NCI-H774 (cell line): ENCODE measurements around the gene RNPEPL1.
A peak's percentile ranks its signal among the peaks of the same experiment; 100 is the strongest.
"Not testable (repeated sequence)": the region's sequence is repeated elsewhere in the genome, so short reads cannot be mapped to it uniquely, and the experiment has no call there.

Experiments used
- DNase-seq: peaks from one replicate; lab custom pipeline; 2025; lab: John Stamatoyannopoulos, UW

The RNPEPL1 gene

DNA sequence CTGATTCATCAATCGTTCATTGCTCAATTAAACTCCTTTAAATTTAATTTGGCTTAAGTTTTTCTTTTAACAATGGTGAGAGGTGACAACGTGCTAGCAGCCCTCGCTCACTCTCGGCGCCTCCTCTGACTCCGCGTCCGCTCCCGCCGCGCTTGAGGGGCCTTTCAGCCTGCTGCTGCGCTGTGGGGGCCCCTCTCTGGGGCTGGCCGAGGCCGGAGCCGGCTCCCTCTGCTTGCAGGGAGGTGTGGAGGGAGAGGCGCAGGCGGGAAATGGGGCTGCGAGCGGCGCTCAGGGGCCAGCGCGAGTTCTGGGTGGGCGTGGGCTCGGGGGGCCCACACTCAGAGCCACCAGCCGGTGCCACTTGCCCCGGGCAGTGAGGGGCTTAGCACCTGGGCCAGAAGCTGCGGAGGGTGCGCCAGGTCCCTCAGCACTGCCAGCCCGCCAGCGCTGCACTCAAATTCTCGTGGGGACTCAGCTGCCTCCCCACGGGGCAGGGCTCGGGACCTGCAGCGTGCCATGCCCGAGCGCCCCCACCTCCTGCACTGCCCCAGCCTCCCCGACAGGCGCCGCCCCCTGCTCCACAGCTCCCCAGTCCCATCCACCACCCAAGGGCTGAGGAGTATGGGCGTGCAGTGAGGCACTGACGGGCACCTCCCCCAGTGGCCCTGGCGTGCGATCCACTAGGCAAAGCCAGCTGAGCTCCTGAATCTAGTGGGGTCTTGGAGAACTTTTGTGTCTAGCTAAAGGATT lies 30.1 kb upstream of the RNPEPL1 start:
- no peak for DNase-seq

DNA sequence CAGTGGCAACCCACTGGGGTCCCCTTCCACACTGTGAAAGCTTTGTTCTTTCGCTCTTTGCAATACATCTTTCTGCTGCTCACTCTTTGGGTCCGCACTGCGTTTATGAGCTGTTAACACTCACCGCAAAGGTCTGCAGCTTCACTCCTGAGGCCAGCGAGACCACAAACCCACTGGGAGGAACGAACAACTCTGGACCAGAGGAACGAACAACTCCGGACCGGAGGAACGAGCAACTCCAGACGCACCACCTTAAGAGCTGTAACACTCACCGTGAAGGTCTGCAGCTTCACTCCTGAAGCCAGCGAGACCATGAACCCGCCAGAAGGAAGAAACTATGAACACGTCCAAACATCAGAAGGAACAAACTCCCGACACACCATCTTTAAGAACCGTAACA lies 29.2 kb upstream of the RNPEPL1 start:
- not testable (repeated sequence) for DNase-seq

DNA sequence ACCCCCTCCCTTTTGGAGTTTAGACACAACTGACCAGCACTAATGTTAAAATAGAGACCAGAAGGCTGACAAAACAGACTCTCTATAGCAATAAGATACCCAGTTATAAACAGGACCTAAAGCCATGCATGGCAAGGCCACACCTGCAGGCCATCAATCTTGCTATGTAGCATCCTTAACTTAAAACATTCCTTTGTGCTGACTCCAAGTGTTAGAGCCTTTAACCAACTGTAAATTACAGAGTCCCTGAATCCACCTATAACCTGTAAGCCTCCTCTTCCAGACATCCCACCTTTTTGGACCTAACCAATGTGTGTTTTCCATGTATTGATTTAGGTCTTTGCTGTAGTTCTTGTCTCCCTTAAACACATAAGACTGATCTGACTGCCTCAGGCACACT lies 28.4 kb upstream of the RNPEPL1 start:
- no peak for DNase-seq

DNA sequence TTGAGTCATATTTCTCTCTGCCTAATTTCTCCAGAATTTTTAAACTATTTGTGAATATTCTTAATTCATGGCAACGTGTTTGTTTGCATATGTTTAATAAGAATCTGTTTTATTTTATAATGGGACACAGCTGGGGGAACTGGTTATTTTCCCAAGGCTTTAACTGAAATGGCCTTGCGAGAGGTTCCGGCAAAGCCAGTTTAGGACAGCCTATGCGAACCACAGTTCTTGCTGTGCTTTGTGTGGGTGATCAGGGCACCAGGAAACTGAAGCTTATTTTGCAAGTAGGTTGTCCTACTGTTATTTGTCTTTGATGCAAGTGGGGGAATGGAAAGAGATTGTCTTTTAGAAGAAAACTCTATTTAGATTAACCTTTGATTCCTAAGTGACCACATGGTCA lies 17.0 kb upstream of the RNPEPL1 start:
- DNase-seq, result no peak

DNA sequence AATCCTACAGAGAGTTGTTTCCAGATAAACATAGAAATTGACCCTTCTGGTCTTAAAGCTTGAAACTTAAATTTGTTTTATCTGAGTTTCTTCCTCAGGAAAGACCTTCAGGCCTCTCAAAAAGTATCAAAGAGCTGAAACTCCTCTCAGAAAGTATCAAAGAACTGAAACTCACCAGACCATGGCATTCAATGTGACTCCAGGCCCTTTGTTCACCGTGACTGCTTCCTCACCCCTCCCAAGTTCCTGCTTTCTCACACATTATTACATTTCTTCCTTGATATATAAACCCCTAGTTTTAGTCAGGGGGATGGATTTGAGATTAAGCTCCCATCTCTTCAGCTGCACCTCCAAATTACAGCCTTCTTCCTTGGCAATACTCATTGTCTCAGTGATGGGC lies 16.5 kb upstream of the RNPEPL1 start:
- DNase-seq, result no peak

DNA sequence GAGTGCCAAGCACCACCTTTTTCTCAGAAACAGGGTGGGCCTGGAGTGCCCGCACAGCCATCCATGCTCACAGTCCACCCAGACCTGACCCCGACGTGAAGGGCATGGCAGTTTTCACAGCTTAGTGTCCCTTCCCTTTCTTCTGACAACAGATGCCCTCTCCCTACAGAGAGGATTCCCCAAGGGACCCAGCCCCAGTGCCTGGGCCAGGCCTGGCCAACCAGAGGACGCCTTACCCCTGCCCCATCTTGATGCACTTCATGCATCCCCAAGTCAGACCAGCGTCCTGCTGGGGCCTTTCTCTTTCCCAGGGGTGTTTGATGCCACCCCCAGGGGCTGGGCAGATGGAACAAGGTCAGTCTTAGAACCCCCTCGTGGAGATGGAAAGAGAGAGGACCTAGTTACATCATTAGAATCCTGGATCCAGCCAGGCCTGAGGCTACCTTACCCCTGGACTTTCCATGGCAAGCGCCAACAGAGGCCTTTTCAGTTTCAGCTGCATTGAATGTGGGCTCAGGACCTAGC lies 14.3 kb upstream of the RNPEPL1 start:
- no peak for DNase-seq

DNA sequence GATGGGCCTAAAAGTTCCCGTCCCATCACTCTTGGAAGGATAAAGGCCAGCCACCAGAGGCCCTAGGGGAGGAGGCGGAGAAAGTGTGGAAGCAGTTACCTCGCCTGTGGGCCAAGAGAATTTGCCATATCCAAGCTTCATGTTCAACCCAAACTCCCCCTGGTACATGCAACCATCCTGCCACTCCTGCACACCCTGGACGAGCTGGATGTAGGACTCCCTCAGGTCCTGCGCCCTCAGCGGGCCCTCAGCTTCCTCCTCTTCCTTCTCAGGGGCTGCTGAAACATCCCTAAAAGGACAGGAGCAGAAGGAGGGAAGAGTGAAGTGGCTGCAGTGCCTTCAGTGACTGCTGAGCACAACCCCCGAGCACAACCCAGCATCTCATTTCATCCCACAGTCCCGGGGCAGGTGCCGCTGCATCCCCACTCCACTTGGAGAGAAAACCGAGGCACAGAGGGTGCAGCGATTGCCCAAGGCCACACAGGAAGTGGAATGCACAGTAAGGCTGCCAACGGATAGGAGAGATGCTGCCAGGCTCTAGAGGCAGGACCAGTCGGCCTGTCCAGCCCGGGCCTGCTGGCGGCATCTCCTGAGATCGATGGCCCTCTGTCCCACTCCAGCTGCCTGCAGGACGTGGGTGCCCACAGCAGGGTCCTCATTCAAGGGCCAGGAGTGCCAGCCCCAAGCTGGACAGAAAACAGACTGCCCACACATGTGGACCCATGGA lies 13.4 kb upstream of the RNPEPL1 start:
- no peak for DNase-seq

DNA sequence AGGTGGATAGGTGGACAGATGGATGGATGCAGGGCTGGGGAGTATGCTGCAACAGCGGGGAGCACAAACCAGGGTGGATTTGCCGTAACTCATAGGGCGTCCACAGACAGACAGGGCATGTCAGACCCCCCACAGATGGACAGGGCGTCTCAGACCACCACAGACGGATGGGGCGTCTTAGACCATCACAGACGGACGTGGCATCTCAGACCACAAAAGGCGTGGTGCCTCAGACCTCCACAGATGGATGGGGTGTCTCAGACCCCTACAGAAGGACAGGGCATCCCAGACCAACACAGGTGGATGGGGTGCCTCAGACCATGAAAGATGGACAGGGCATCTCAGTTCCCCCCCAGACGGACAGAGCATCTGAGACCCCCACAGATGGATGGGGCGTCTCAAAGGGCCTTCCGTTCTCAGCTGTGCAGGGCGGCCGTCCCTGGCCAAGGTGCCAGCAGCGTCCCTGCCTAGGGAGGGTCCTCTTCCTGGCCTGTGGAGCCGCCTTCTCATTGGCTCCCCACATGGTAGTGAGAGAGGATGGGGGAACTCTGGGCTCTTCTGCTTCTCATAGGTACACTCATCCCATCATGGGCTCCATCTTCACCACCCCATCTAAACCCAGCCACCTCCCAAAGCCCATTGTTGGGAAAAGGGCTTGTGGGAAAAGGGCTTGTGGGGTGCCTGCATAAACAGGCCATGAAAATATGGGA lies 12.6 kb upstream of the RNPEPL1 start:
- DNase-seq, result no peak

DNA sequence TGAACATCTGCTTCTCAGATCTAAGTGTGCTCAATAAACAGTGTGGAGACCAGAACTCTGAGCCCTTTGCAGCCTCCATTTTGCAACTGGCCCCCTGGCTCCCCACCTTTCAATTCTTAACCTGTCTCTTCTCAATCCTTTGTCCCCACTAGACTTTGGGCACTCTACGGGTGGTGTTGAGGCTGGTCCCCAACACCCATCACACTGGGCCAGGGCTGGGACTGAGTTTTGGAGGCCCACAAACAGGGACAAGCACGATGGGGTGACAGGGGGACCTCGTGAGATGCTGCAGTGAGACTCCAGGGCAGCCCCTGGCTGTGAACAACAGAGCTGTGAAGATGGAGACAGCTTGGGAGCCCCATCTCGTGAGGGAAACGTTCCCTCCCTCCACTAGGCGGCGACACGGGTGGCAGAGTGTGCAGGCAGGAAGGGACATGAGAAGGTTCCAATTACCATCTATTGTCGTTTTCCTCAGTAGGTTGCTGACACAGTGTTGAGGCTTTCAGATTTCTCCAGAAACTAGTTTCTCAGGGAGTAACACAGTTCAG lies 11.7 kb upstream of the RNPEPL1 start:
- DNase-seq, result no peak

DNA sequence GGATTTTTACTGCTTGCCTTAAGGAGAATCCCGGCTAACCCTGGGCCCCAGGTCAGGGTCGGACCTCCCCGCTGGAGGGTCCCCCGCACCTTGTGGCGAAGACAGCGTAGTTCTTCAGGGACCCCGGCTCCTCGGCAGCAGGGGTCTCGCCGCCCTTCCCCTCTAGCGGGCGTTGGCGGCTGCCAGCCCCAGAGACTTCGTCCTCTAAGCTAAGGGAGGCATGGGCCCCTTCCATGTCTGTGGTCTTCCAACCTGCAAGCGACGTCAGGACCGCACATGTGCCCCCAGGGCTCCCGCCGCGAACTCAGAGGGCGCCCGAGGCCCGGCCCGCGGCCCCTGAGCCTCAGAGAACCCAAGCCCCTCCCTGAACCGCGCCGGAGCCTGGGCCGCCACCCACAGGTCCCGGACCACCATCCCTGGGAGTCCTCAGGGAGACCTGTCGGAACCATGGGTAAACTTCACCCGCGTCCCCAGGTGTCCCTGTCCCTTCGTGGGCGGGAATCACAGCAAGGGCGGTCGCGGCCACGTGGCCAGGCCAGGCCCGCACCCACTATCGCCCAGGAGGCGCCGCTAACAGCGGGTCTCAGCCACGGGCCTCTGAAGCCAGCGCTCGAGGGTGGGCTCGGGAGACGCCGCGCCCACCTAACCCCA lies 11.1 kb upstream of the RNPEPL1 start:
- no peak for DNase-seq

DNA sequence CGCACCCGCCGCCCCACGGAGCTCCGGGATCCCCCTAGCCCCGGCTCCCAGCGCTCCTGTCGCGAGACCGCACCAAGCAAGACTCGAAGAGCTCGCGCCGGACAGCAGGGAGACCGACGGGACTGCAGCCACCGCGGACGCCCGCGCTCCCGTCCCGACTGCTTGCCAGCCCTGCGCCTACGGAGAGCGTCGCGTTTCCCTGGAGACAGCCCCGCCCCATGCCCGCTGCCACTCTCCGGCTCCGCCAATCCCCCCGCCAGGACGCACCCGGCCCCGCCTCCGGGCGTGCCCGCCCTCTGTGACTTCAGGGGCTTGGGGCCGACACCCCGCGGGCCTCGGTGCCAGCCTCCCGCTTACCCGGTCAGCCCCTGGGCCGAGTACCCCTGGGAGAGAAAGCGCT lies 10.5 kb upstream of the RNPEPL1 start, which contains the start of gene ANKMY1:
TSS of gene ANKMY1 (minus strand) at position 181 of the 400 bp plus-strand sequence. CDS start 653 bp downstream, outside the sequence.
- DNase-seq, result no peak

DNA sequence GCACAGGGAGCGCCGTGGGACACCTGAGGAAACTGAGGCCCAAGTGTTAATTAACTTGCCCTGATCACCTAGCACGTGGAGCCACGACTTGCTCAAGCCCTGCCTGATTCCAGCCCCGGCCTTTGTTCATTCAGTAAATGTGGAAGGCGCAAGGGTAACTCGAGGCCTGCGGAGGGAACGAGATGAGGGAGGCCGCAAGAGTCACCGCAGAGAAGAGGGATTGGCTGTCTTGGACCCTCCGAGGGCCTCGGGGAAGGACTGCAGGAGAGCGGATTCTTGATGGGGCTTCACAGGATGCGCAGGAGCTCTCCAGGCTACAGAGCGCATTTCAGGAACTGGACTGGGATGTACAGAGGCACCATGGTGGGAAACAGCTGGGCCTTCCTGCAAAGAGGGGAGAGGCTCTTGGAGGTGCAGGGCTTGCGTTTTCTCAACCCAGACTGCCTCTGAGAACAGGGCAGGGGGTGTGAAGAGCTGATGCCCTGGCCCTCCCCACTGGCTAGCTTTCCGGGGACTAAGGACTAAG lies 10.0 kb upstream of the RNPEPL1 start:
- DNase-seq, result no peak

DNA sequence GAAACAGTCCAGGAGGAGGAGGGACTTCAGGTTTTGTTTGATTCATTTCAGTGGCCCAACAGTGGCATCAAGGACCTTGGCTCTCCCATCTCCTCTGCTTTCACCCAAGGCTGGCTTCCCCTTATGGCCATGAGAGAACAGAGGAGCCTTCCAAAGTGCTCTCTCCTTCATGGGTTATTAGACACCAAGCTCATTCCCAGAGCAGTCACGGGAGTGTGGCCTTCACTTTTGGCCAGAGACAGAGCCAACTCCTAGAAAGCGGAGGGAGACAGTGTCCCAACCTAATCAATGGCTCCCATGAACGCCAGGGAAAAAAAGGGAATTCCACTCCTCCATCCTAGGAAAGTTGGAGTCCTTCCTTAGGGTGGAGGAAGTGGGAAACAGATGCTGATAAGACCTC lies 9.0 kb upstream of the RNPEPL1 start:
- no peak for DNase-seq

DNA sequence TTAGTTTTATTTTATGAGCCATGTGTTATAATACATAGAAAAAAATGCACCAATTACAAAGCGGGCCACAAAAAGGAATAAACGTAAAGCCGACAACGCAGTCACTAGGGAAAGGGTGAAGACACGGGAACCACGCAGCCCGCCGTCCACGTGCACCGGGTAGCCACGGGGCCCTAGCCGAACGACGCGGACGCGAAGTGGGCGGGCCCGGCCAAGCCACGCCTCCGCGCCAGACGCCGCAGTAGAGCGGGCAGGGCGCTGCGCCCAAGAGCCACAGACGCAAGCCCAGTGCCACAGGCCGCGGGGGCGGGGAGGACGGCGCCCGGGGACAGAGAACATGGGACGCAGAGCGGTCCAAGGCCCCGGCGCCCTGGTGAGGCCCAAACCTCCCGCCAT lies 8.2 kb upstream of the RNPEPL1 start, which contains the start of gene DUSP28:
TSS of gene DUSP28 (plus strand) at position 274 of the 396 bp plus-strand sequence. CDS start 328 bp downstream, outside the sequence.
- DNase-seq, result peak; percentile 85

DNA sequence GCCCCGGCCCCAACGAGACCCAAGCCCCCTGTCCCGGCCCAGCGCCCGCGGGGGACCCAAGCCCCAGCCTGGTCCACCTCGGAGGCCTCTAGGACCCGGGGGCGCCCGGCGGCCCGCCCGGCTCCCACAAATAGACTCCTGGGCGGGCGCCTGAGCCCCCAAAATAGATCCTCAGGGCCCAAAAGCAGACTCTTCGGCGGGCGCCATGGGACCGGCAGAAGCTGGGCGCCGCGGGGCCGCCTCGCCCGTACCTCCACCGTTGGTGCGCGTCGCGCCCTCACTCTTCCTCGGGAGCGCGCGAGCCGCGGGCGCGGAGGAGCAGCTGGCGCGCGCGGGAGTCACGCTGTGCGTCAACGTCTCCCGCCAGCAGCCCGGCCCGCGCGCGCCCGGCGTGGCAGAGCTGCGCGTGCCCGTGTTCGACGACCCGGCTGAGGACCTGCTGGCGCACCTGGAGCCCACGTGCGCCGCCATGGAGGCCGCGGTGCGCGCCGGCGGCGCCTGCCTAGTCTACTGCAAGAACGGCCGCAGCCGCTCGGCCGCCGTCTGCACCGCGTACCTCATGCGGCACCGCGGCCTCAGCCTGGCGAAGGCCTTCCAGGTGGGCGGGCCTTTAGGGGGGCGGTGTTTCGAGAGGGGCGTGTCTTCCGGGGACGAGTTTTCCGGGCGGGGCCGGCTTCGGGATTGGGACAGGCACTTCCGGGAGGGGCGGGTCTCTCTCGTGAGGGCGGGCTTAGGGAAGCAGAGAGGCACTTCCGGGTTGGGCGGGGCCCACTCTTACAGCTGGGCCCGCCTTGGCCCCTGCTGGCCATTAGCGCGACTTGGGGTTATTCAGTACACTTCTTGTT lies 7.6 kb upstream of the RNPEPL1 start:
- DNase-seq, result peak; percentile 94

DNA sequence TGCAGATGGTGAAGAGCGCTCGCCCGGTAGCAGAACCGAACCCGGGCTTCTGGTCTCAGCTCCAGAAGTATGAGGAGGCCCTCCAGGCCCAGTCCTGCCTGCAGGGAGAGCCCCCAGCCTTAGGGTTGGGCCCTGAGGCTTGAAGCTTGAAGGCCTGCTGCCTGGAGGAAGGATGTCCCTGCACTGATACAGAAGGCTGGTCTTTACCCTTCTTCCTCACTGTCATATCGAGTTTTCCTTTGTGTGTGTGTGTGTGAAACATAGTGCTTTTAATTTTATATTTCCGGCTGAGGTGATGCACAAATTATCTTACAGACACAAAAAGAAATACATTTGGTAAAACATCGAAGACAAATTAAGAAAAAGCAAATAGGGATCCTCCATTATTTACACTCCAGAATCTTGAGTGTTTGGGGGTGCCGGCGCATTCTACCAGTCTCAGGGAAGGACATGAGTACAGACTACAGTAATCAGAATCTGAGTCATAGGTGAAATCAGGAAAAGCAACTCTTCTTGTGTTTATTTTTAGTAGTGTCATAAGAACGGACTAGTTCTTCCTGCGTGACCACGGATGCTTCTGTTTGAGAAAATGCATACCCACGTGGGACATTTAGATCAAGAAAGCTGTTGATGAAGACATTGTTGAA lies 6.8 kb upstream of the RNPEPL1 start:
- no peak for DNase-seq

DNA sequence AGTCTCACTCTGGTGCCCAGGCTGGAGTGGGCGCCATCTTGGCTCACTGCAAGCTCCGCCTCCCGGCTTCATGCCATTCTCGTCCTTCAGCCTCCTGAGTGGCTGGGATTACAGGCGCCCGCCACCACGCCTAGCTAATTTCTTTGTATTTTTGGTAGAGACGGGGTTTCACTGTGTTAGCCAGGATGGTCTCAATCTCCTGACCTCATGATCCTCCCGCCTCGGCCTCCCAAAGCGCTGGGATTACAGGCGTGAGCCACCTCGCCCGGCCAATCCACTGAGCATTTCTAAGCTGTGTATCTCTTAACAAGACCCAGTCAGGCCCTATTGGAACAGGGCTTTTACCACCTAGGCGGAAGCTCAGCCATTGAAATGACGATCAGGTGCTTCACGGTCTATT lies 5.1 kb upstream of the RNPEPL1 start:
- DNase-seq, result not testable (repeated sequence)

DNA sequence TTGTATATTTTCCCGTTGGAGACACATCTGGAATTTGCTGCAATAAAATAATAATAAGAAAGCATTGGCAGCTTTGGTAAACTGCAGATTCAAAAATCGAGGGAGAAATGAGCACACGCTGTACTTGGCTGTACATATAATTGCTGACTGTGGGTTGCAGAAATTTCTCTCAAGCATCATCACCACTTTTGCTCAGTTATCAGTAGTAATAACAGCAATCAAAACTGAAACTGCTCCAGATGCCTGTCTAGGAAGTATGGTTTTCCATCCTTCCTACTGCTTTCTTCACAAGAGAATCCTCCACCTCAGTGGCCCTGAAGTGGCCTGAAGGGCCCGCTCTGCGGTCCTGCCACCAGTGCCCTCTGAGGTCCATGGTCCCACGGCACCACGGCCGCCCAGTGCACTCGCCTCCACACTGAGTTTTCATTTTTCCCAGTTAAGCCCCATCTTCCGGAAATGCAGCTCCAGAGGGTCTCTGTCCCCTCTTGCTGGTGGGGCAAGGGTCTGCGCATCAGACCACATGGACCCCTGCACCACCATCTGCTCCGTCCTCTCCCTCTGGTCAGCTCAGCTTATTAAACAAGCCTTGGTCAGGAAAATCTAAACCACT lies 4.2 kb upstream of the RNPEPL1 start:
- DNase-seq, result no peak

DNA sequence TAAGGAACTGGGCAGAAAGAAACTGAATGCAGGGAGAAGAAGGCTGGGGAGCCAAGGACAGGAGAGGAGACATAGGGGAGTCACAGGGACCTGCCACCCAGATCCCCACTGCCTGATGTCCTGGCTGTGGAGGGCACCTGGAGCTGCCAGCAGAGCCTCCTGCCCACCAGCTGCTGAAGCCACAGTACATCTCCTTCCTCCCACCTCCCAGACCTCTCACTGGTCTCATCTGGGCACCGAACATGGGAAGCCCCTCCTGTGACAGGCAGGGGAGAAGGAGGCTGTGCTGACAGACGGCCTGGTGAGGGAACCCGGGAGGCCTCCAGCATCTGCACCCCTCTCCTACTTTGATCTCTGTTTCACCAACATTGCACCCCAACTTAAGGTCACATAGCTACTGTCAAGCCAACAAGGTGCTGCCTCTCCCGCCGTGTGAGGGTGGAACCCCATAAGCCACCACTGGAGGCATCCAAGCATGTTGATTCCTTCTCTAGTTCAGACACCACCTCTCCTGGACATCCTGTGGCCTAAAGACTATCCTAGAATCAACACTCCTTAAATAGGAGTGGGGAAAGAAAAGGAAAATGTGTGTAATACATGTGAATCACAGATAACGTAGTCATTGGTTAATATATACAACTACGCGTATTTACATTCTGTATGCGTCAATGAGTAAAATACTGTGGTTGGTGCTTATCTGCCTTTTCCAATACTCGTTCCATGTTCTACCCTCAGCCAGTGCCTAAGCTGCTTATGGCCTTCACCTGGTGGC lies 3.5 kb upstream of the RNPEPL1 start:
- no peak for DNase-seq
